GM21367 (cell line): Measurements from ENCODE around the gene ZSWIM3.
"Not testable (repeated sequence)": the region's sequence is repeated elsewhere in the genome, so short reads cannot be mapped to it uniquely, and the experiment has no call there.

Experiments
- ATAC-seq: cut with Tn5 transposase; IDR thresholded peaks from one replicate; pipeline ENCODE4 v1.9.1; 2021; ENCODE audit not compliant: unreplicated experiment

The ZSWIM3 gene

GRCh38 chr20:45890077-45890984 lies 32.9 kb downstream of the ZSWIM3 start:
- ATAC-seq = peak; percentile 12

DNA sequence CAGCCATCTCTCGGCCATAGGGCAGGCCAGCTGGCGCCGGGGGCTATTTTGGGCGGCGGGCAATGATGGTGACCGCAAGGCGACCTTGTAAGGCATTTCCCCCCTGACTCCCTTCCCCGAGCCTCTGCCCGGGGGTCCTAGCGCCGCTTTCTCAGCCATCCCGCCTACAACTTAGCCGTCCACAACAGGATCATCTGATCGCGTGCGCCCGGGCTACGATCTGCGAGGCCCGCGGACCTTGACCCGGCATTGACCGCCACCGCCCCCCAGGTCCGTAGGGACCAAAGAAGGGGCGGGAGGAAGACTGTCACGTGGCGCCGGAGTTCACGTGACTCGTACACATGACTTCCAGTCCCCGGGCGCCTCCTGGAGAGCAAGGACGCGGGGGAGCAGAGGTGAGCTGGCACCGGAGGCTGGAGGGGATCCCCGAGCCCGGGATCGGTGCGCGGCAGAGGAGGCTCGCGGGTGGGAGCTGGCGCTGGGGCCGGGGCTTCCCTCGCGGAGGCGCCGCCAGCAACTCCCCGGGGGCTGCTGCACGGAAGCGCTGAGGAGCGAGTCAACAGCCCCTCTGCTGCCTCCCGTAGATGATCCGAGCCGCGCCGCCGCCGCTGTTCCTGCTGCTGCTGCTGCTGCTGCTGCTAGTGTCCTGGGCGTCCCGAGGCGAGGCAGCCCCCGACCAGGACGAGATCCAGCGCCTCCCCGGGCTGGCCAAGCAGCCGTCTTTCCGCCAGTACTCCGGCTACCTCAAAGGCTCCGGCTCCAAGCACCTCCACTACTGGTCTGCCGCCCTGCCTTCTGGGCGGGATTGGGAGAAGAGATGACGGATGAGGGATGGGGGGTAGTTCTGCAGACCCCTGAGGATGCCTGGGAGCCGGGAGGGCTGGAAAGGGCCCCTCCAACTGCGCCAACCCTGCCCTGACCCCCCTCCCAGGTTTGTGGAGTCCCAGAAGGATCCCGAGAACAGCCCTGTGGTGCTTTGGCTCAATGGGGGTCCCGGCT lies 33.9 kb downstream of the ZSWIM3 start, which contains the start of the genes CTSA and NEURL2:
Gene CTSA (plus strand): TSS at position 351 of the 999 bp plus-strand sequence. CDS start 234 bp downstream, at position 585.
Gene NEURL2 (minus strand): TSS at position 224 of the 999 bp plus-strand sequence. CDS start 217 bp downstream, at position 7.
- peak; percentile 61 for ATAC-seq

- ATAC-seq = no peak
Measured at GRCh38 chr20:45892049-45892825, 34.8 kb downstream of the ZSWIM3 start.

DNA sequence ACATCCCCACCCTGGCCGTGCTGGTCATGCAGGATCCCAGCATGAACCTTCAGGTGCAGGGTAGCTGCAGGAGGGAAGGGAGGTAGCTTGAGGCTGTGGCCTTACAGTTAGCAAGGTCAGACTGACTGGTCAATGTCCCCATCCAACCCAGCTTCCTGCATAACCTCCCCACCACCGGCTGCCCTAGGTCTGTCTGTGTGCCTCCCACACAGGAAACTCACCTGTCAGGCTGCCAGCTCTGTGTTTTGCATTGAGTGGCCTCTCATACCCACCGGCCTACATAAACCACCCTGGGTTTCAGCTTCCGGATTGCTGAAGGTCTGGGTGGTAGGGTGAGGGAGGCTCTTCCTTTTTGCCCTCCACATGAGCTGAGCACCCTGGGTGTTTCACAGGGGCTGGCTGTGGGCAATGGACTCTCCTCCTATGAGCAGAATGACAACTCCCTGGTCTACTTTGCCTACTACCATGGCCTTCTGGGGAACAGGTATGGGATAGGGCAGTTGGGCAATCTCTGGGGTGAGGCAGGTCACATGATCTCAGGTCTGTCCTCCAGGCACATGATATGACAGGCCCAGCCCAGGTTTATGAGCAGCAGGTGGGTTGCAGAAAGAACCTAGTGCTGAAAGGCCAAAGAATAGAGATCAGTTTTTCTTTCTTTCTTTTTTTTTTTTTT lies 35.5 kb downstream of the ZSWIM3 start:
- no peak for ATAC-seq

- no peak for ATAC-seq
Measured at GRCh38 chr20:45893831-45894230, 36.4 kb downstream of the ZSWIM3 start.

- ATAC-seq = no peak
Measured at GRCh38 chr20:45894797-45895196, 37.4 kb downstream of the ZSWIM3 start.

DNA sequence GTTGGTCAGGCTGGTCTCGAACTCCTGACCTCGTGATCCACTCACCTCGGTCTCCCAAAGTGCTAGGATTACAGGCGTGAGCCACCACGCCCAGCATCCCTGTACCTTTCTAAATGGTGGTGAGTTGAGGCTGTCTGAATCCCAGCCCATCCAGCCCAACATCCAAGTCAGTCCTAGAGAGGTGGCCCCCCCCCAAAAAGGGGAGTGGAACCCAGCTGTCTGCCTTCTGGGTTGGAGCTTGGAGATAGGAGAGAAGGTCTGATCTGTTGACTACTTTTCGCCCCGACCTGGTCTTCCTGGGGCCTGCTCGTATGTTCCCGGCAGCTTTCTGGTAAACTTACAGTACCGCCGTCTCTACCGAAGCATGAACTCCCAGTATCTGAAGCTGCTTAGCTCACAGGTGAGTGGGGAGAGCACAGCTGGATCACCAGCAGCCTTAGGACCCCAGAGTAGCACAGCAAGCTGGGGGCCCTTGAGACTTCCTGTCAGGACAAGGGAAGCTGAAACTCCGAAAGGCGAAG lies 39.3 kb downstream of the ZSWIM3 start:
- no peak for ATAC-seq

DNA sequence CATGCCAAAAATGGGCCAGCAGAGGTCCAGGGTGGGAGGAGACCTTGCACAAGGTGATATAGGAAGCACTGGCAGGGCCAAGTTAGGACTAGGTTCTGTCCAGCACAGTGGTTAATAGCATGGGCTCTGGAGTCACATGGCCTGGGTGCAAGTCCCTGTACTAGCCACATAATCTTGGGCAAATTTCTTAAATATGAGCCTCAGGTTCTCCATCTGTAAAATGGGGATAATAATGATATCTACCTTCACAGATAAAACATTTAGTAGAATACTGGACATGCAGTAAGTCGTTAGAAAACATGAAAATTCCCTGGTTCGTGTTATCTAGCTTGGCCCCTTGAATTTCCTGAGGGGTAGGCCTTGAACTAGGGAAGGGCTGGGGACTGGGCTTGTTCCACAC lies 39.9 kb downstream of the ZSWIM3 start:
- no peak for ATAC-seq

- no peak for ATAC-seq
Measured at GRCh38 chr20:45897692-45898091, 40.3 kb downstream of the ZSWIM3 start.

DNA sequence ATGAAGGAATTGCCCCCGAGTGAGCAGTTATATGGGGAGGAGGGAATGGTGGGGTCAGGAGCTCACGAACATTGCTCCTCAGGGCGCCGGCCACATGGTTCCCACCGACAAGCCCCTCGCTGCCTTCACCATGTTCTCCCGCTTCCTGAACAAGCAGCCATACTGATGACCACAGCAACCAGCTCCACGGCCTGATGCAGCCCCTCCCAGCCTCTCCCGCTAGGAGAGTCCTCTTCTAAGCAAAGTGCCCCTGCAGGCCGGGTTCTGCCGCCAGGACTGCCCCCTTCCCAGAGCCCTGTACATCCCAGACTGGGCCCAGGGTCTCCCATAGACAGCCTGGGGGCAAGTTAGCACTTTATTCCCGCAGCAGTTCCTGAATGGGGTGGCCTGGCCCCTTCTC lies 40.9 kb downstream of the ZSWIM3 start:
- ATAC-seq = no peak

DNA sequence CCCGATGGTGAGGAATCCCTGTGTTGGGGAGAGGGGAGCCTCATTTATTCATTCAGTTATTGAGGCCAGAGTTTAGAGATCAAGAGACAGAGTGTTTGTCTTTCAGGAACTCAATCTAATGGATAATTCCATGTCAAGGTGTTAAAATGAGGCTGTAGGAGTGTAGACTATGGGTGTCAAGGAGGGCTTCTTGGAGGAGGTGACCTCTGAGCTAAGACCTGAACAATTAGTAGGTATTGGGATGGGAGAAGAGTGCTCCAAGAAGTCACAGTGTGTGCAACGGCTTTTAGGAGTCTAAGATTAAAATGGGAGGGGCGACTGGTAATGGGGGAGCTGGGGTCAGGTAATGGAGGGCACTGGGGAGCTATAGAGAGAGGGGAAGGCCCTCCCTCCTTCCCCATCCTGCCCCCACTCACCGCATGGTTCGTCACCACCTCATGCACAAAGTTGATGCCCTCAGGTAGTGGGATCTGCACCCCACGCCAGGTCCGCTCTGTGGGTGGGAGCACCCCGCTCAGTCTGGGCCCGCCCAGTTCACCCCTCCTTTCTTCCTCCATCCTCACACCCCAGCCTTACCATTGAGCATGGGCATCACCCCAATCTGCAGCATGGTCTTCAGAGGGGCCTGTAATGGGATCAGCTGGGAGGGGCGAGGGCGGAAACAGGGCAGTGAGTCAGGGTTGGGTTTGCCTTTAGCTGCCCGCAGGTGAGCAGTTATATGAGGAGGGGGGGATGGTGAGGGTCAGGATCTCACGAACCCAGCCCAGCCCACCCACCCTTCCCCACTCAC lies 41.8 kb downstream of the ZSWIM3 start:
- ATAC-seq = no peak

- not testable (repeated sequence) for ATAC-seq
Measured at GRCh38 chr20:45901332-45901731, 43.9 kb downstream of the ZSWIM3 start.

DNA sequence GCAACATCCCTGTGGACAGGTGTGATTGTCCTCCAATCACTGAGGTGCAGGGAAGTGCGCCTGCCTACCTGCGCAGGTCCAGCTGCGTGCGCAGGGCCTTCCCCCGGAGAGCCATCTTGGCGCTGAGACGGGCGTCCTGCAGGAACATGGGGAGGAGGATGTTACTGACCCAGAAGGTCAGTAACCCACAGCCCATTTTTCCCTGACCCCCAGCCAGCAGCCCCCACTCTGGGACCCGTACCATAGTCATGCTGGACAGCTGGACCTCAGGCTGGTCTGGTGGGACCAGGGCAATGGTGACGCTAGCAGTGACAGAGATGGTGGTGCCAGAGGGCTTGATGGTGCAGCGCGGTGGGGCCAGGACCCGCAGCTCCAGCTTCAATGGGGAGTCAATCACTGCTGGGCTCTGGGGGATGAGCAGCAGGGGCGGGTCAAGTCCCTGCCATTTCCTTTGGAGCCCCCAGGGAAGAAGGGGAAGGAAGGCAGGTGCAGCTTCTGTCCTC lies 44.8 kb downstream of the ZSWIM3 start:
- no peak for ATAC-seq

DNA sequence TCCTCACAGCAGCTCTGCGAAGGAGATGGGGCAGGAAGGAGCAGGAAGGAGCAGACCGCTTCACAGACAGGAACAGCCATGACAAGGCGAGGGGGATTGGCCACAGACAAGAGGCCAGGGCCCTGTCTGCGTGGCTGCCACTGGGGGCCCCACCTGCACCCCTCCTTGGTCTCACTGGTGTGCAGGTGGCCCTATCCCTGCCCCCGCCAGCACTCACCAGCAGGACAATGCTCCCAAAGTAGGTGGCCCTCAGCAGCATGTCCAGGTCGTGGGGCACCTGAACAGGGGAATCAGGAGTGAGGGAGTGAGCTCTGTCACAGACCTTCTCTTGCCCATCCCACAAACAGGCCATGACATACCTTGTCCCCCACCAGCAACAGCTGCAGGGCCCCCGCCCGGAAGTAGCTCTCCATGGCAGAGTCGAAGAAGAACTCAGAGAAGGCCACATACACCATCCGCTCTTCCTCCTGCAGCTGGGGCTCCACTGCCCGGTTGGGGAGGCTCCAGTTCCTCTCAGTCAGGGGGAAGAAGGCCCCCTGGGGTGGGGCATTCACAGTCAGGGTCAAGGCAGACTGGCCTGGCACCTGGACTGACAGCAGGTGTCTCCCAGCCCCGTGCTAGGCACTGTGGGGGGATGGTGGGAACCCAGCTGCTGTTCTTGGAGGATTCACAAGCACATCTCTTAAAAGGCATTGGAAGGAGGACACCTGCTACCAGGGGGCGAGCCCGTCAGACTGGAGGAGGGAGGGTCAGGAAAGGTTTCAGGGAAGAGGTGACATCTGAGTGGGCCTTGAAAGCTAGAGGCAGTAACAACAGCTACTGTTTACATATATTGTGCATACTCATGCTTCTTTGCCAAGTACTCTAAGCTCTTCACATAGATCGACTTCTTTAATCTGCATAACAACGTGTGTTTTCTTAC lies 47.4 kb downstream of the ZSWIM3 start:
- ATAC-seq = no peak

DNA sequence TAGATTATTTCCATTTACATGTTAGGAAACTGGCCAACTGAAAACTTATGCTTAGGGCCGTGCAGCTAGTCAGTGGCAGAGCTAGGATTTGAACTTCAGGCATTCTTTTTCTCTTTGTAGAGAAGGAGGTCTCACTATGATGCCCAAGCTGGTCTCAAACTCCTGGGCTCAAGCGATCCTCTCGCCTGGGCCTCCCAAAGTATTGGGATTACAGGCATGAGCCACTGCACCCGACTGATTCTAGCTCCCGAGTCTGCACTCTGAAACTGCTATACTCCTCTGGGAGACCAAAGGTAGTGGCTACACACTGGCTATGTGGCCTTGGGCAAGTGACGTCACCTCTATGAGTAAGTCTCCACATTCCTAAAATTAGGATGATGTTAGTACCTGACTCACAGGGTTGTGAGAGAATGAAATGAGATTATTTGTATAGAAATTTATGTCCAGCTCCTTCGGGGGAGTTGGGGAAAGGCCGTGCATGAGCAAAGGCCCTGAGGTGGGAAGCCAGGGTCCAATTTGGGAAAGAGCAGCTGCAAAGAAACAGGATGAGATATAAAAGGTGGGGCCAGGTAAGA lies 48.2 kb downstream of the ZSWIM3 start:
- no peak for ATAC-seq

DNA sequence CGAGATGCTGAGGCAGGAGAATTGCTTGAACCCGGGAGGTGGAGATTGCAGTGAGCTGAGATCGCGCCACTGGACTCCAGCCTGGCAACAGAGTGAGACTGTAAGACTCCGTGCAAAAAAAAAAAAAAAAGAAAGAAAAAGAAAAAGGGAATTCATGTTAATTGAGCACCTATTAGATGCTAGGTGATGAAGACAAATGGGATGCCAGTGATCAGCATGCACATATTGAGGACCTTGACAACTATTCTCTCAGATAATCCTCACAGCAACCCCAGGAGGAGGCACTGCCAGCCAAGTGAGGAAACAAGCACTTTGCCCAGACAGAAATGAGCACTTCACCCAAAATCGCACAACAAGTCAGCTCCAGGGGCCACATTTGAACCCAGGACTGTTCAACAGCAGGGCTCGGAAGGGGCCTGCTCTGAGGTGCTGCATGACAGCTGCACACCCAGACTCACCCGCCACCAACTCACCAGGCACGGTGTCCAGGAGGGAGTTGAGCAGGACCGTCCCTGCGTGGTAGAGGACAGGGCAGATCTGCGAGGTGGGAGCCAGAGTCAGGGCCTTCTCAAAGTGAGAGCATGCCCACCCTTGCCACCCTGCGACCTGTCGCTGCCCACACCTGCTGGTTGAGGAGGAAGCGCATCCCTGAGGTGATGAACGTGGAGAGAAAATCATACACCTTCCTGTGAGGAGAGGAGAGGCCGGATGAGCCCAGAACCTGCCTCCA lies 50.0 kb downstream of the ZSWIM3 start:
- no peak for ATAC-seq

DNA sequence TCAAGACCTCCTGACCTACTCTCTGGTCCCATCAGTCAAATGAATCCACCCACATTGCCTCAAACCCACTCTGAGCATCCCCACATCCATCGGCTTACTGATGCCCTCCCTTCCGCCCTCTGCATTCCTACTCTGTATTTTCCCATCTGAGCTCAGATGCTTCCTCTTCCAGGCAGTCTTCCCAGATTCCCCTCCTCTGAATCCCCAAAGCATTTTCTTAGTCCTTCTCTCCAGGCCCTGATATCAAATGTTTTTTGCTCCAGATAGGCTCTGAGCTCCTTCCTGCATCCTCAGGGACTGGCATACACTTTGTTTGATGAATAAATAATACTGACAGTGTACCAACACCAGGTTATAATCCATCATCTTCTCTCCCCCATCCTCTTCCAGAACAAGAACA lies 50.7 kb downstream of the ZSWIM3 start:
- ATAC-seq = no peak
